SK-N-MC (cell line): ENCODE measurements around the gene BORCS6.
A peak's percentile ranks its signal among the peaks of the same experiment; 100 is the strongest.

ENCODE experiments used
- DNase-seq: peaks from one replicate; pipeline ENCODE4 v3.0.0-alpha.2; 2011; ENCODE audit warnings: low read depth, low spot score
- H3K27ac ChIP-seq: fragments of 200-600 bp; sonication (generic); 2 replicates; pipeline ENCODE4 v1.5.1; 2016; ENCODE audit warnings: mixed run types
- H3K36me3 ChIP-seq: fragments of 200-600 bp; sonication (generic); 2 replicates; pipeline ENCODE4 v1.6.1; 2017; ENCODE audit warnings: antibody characterized with exemption, low read length, mixed read lengths; ENCODE audit not compliant: insufficient read depth
- H3K4me3 ChIP-seq: fragments of 200-600 bp; sonication (generic); 2 replicates; pipeline ENCODE4 v1.5.1; 2016
- H3K9ac ChIP-seq: fragments of 200-600 bp; sonication (generic); 2 replicates; pipeline ENCODE4 v1.8.0; 2017; ENCODE audit warnings: mixed run types, mixed read lengths; ENCODE audit not compliant: insufficient read length
- H3K9me3 ChIP-seq: fragments of 200-600 bp; sonication (generic); 2 replicates; pipeline ENCODE4 v1.6.1; 2017; ENCODE audit warnings: low read depth, mild to moderate bottlenecking, antibody characterized with exemption, low read length, moderate library complexity, mixed read lengths
- EZH2 ChIP-seq: fragments of 200-600 bp; sonication (generic); IDR thresholded peaks from one replicate; pipeline ENCODE4 v1.6.1; 2017; ENCODE audit warnings: antibody characterized with exemption
- FOXP2 ChIP-seq: optimal IDR thresholded peaks from 2 replicates; pipeline ENCODE3; 2011; ENCODE audit warnings: mild to moderate bottlenecking, moderate library complexity; ENCODE audit not compliant: insufficient read depth; ENCODE audit errors: extremely low read length, control extremely low read depth
- POLR2AphosphoS5 ChIP-seq: IDR thresholded peaks from 2 replicates; pipeline ENCODE4 v1.6.1; 2012; ENCODE audit warnings: mild to moderate bottlenecking, low read depth, low read length, borderline replicate concordance

BORCS6 gene

DNA sequence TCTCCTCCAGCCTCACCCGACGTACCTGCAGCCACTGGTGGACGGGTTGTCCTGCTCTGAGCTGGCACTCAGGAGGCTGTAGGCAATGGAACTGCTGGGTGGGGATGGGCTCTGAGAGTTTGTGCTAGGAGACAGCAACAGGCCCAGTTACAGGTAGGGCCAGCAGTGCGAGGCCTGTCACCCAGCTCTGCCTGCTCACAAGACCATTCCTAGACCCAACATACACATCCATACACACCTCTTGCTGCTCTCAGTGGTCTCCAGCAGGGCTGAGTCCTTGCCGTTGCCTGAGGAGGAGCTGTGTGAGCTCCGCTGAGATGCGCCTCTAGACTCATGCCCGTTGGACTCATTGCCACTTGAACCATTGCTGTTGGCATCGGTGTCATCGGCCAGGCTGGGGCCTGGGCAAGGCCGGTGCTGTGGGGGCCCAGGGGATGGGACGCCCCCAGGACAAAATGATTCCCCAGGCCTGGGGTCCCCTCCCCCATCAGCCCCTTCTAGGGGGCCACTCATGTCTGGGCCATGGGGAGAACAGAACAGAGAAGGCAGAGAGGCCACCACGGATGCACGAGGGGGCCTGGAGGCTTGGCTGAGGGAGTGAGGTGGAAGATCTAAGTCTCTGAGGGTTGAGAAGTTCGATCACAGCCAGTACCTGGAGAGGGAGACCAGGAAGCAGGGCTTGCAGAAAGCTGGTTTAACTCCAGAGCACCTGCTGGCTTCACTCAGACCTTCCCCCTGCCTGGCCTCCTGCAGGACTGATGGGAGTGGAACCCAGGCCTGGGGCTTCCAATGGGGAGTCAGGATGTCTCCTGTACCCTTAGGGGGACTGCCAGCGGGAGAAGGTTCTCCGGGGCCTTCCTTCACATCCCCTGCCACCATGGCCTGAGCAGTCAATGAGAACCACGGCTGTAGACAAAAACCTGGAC is 39.5 kb downstream of the BORCS6 start:
- Histone ChIP-seq H3K27ac (peak overlapping the region; percentile 59), H3K36me3 (peaks cover 41% of the 10 kb centered on the region; the same call in 1 of the 2 replicates), H3K4me3 (peak overlapping the region; percentile 97), H3K9ac (peak overlapping the region; percentile 79), H3K9me3 (no peaks in the 10 kb centered on the region)
- DNase-seq: no peak
- no peak for TF ChIP-seq POLR2AphosphoS5
- TF ChIP-seq FOXP2: no peak
- no peak for TF ChIP-seq EZH2

GRCh38 chr17:8149419-8150193 is 40.4 kb downstream of the BORCS6 start:
- H3K27ac ChIP-seq: no peak overlapping the region
- no peaks in the 10 kb centered on the region for H3K9me3 ChIP-seq
- no peak for DNase-seq
- no peak for TF ChIP-seq POLR2AphosphoS5
- no peak for TF ChIP-seq EZH2
- TF ChIP-seq FOXP2: no peak
- no peak overlapping the region for H3K4me3 ChIP-seq
- H3K36me3 ChIP-seq: peaks cover 41% of the 10 kb centered on the region; the same call in 1 of the 2 replicates
- no peak overlapping the region for H3K9ac ChIP-seq

GRCh38 chr17:8148560-8148959 is 41.4 kb downstream of the BORCS6 start:
- H3K4me3 ChIP-seq: no peak overlapping the region
- H3K9ac ChIP-seq: no peak overlapping the region
- no peaks in the 10 kb centered on the region for H3K9me3 ChIP-seq
- no peak for DNase-seq
- H3K36me3 ChIP-seq: peaks cover 41% of the 10 kb centered on the region; the same call in 1 of the 2 replicates
- no peak overlapping the region for H3K27ac ChIP-seq
- no peak for TF ChIP-seq POLR2AphosphoS5
- no peak for TF ChIP-seq EZH2
- TF ChIP-seq FOXP2: no peak

GRCh38 chr17:8147805-8148404 is 42.1 kb downstream of the BORCS6 start:
- Histone ChIP-seq H3K27ac (no peak overlapping the region), H3K4me3 (no peak overlapping the region), H3K9ac (no peak overlapping the region), H3K36me3 (peaks cover 41% of the 10 kb centered on the region; the same call in 1 of the 2 replicates), H3K9me3 (no peaks in the 10 kb centered on the region)
- TF ChIP-seq POLR2AphosphoS5 (no peak), FOXP2 (no peak), EZH2 (no peak)
- no peak for DNase-seq

GRCh38 chr17:8147141-8147804 is 42.7 kb downstream of the BORCS6 start:
- DNase-seq: no peak
- Histone ChIP-seq H3K27ac (no peak overlapping the region), H3K36me3 (peaks cover 45% of the 10 kb centered on the region; the same call in 1 of the 2 replicates), H3K9me3 (no peaks in the 10 kb centered on the region), H3K4me3 (no peak overlapping the region), H3K9ac (no peak overlapping the region)
- no peak for TF ChIP-seq EZH2
- TF ChIP-seq POLR2AphosphoS5: no peak
- TF ChIP-seq FOXP2: no peak

DNA sequence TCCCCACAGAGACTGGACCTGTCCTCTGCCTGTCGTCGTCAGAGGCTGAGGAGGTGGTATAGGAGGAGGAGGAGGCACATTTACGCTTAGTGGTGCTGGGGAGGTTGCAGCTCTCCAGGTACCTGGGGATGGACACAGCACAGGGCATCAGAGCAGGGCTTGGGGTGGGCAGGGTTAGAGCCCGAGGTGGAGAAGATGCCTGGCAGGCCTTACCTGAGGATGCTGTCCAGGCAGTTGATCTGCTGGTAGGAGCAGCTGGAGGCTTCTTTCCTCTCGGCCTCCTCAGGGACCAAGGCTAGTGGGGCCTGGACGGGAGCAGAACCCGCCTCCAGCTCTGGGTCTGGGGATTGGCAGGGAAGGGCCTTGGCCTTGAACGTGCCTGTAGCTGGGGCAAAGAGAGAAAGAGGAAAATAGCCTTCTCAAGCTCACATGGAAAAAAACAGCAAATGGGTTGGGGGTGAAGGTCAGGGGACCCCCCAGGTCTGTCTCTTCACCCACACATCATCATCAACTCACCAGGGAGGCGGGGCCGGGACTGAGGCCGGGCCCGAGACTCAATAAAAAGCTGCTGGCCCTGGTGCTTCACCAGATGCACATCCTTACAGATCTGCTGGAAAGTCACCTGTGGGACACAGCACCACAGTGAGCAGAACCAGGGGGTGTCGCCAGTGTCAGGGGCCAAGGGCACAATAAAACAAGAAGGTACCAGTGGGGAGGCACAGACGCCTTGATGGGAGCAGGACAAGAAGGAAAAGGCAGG is 43.4 kb downstream of the BORCS6 start:
- H3K9ac ChIP-seq: no peak overlapping the region
- no peak overlapping the region for H3K4me3 ChIP-seq
- H3K27ac ChIP-seq: no peak overlapping the region
- H3K36me3 ChIP-seq: peaks cover 45% of the 10 kb centered on the region; the same call in 1 of the 2 replicates
- H3K9me3 ChIP-seq: no peaks in the 10 kb centered on the region
- no peak for DNase-seq
- no peak for TF ChIP-seq FOXP2
- no peak for TF ChIP-seq EZH2
- no peak for TF ChIP-seq POLR2AphosphoS5

GRCh38 chr17:8145811-8146210 is 44.2 kb downstream of the BORCS6 start:
- H3K36me3 ChIP-seq: peaks cover 45% of the 10 kb centered on the region; the same call in 1 of the 2 replicates
- no peak for DNase-seq
- no peak overlapping the region for H3K4me3 ChIP-seq
- H3K27ac ChIP-seq: no peak overlapping the region
- H3K9me3 ChIP-seq: no peaks in the 10 kb centered on the region
- no peak for TF ChIP-seq POLR2AphosphoS5
- TF ChIP-seq FOXP2: no peak
- TF ChIP-seq EZH2: no peak
- H3K9ac ChIP-seq: no peak overlapping the region
